GM18858 (cell line): ENCODE results near the gene HMOX2.

Experiments
- ATAC-seq: cut with Tn5 transposase; IDR thresholded peaks from one replicate; pipeline ENCODE4 v1.9.1; 2021; ENCODE audit not compliant: unreplicated experiment

HMOX2 gene

GRCh38 chr16:4463522-4464163 is 12.6 kb upstream of the HMOX2 start:
- no peak for ATAC-seq

GRCh38 chr16:4465977-4466779 is 10.0 kb upstream of the HMOX2 start:
- no peak for ATAC-seq

GRCh38 chr16:4467916-4468315 is 8.3 kb upstream of the HMOX2 start:
- ATAC-seq = no peak

GRCh38 chr16:4468972-4469371 is 7.2 kb upstream of the HMOX2 start:
- no peak for ATAC-seq

- ATAC-seq = no peak
Measured at GRCh38 chr16:4471869-4472268, 4.3 kb upstream of the HMOX2 start.

- no peak for ATAC-seq
Measured at GRCh38 chr16:4472880-4473279, 3.3 kb upstream of the HMOX2 start.

- peak; percentile 26 for ATAC-seq
Measured at GRCh38 chr16:4474192-4474961, 1.8 kb upstream of the HMOX2 start, which contains the start of gene NMRAL1. Gene NMRAL1, minus strand, starts transcription at chr16:4474625. Its CDS starts 493 bp downstream, at chr16:4474132.

- no peak for ATAC-seq
Measured at GRCh38 chr16:4477966-4478365, 1.8 kb downstream of the HMOX2 start.

GRCh38 chr16:4481526-4481925 is 5.3 kb downstream of the HMOX2 start:
- no peak for ATAC-seq

GRCh38 chr16:4481963-4482362 is 5.8 kb downstream of the HMOX2 start:
- ATAC-seq = no peak

- no peak for ATAC-seq
Measured at GRCh38 chr16:4486126-4486893, 10.1 kb downstream of the HMOX2 start.

- no peak for ATAC-seq
Measured at GRCh38 chr16:4487955-4488498, 11.8 kb downstream of the HMOX2 start.

- ATAC-seq = no peak
Measured at GRCh38 chr16:4488499-4488967, 12.3 kb downstream of the HMOX2 start.

GRCh38 chr16:4489030-4489429 is 12.8 kb downstream of the HMOX2 start:
- no peak for ATAC-seq

- no peak for ATAC-seq
Measured at GRCh38 chr16:4491898-4492297, 15.7 kb downstream of the HMOX2 start.

GRCh38 chr16:4494746-4495490 is 18.7 kb downstream of the HMOX2 start:
- ATAC-seq = no peak

GRCh38 chr16:4495766-4496165 is 19.6 kb downstream of the HMOX2 start:
- no peak for ATAC-seq

GRCh38 chr16:4496305-4496704 is 20.1 kb downstream of the HMOX2 start:
- ATAC-seq = no peak

- ATAC-seq = no peak
Measured at GRCh38 chr16:4498546-4499195, 22.5 kb downstream of the HMOX2 start.
